ENCODE results near the gene DNMT3B. TPM values are rescaled to one million over a fixed set of nuclear protein-coding genes. Genes with fewer than 3 reads are reported as not detected.

The DNMT3B gene
- total and polyA plus RNA-seq, 9 of the 15 experiments (the other 6 are each of a cell fraction or from before 2014, with no cell fraction given) = 9.3 to 74.8 (median 49.1) TPM

DNA sequence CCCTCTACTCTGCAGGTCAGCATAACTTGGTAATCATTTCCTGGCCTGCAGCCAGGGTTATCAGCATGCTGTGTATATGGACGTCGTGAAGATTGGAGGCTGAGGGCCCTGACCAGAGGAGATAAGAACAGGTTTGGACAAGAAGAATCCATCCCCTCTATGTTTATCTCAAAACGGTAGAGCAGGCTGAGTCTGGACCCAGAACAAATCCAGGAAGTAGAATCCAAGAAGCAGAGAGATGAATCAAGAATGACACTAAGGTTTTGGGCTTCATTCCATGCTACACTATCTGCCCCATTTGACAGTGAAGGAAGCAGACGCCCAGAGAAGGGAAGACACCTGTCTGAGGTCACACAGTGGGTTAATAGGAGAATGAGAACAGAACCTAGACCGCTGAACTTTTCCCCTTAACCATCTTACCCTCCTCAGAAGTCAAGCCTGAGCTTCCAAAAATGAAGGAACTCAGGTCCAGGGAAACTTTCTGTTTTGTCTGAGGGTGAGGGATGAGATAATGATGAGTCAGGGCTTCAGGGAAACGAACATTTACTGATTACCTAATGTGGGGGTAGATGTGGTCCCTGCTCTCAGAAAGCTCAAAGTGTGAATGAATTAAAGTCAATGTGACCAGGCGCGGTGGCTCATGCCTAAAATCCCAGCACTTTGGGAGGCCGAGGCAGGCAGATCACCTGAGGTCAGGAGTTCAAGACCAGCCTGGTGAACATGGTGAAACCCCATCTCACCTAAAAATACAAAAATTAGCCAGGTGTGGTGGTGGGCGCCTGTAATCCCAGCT lies 9.5 kb upstream of the DNMT3B start (continued):
- TF ChIP-seq ZNF398 (CRISPR knock-in tag; IDR thresholded peaks at IDR 0.05) (no peak), MCM7 (IDR thresholded peaks at IDR 0.05) (no peak), DDX20 (tag; IDR thresholded peaks at IDR 0.05; ENCODE audit: low read depth) (0 out of 2 replicates have a peak, but pooled peaks have one; percentile 21), NFE2 (IDR thresholded peaks at IDR 0.05; ENCODE audit: low read depth) (peak; percentile 77), NONO (IDR thresholded peaks at IDR 0.05; ENCODE audit: low read depth in 2 of 2, low read length in 1 of 2) (peak in 1 of 2 experiments; percentile 91; a peak in 2 of 4 replicates), BCLAF1 (IDR thresholded peaks at IDR 0.05; ENCODE audit: borderline replicate concordance in 1 of 2, control insufficient read depth in 1 of 2, low read depth in 2 of 2, low read length in 1 of 2) (0 out of 4 replicates have a peak, but pooled peaks of 1 of the 2 experiments have one; percentile 27), ZNF324 (CRISPR knock-in tag; IDR thresholded peaks at IDR 0.05) (no peak), KDM2B (CRISPR knock-in tag; IDR thresholded peaks at IDR 0.05) (no peak), ZNF224 (CRISPR knock-in tag; IDR thresholded peaks at IDR 0.05) (no peak), SIN3B (IDR thresholded peaks at IDR 0.05; ENCODE audit: low read depth) (no peak), HNRNPUL1 (IDR thresholded peaks at IDR 0.05; ENCODE audit: low read length) (no peak), EP400 (IDR thresholded peaks at IDR 0.05) (peak; percentile 83), BRD4 (IDR thresholded peaks at IDR 0.05) (no peak), AFF1 (IDR thresholded peaks at IDR 0.05; ENCODE audit: low read depth in 1 of 2, partially characterized antibody in 2 of 2) (peak in 1 of 2 experiments; percentile 81), TRIM24 (IDR thresholded peaks at IDR 0.05) (peak; percentile 94 to 97), GABPA (tag; conservative IDR thresholded peaks at IDR 0.05; ENCODE audit: low read depth) (peak; percentile 37; the same call in 1 of the 2 replicates)
- TF ChIP-seq, protein P1, sequence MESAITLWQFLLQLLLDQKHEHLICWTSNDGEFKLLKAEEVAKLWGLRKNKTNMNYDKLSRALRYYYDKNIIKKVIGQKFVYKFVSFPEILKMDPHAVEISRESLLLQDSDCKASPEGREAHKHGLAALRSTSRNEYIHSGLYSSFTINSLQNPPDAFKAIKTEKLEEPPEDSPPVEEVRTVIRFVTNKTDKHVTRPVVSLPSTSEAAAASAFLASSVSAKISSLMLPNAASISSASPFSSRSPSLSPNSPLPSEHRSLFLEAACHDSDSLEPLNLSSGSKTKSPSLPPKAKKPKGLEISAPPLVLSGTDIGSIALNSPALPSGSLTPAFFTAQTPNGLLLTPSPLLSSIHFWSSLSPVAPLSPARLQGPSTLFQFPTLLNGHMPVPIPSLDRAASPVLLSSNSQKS (CRISPR knock-in tag; IDR thresholded peaks at IDR 0.05) = no peak

All from K562 (cell line).